GM18867 (cell line): ENCODE data around the gene ZFP36.
"Not testable (repeated sequence)": the region's sequence is repeated elsewhere in the genome, so short reads cannot be mapped to it uniquely, and the experiment has no call there.

Experiments
- ATAC-seq: cut with Tn5 transposase; IDR thresholded peaks from one replicate; pipeline ENCODE4 v1.9.1; 2021; ENCODE audit warnings: mild to moderate bottlenecking, moderate library complexity; ENCODE audit not compliant: unreplicated experiment

Gene ZFP36, protein sequence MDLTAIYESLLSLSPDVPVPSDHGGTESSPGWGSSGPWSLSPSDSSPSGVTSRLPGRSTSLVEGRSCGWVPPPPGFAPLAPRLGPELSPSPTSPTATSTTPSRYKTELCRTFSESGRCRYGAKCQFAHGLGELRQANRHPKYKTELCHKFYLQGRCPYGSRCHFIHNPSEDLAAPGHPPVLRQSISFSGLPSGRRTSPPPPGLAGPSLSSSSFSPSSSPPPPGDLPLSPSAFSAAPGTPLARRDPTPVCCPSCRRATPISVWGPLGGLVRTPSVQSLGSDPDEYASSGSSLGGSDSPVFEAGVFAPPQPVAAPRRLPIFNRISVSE

DNA sequence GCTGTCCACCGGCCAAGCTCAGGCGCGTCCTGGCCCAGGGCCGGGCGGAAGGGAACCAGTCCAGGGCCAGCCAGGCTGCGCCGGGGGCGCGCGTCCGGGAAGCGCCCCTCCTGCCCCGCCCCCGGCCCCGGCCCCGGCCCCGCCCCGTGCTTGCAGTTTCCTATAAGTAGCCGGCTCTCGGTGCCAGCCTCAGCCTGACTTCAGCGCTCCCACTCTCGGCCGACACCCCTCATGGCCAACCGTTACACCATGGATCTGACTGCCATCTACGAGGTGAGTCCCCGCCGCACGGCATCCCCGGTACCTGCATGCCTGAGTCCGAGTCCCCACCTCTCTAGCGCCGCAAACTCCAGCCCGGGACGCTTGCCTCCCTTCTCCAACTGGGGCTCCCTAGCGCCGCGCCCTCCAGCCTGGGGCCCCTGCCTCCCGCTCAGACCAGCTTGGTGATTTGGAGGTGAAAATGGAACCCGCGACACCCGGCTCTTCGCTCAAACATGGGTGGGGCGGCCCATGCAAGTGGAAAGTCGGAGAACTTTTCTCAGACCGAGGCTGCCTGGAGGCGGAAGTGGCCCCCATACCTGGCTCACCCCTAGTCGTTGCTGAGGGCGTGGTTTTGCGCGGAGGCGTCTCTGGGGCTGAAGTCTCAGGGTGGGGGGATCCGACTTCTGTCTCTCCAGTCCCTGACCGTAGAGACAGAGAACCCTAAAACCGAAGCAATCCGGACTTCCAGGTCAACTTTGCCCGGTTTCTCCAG is at the start of gene ZFP36:
ZFP36 (plus strand) TSS at position 192 of the 754 bp plus-strand sequence; CDS start at position 250, 58 bp downstream.
- ATAC-seq, result no peak

DNA sequence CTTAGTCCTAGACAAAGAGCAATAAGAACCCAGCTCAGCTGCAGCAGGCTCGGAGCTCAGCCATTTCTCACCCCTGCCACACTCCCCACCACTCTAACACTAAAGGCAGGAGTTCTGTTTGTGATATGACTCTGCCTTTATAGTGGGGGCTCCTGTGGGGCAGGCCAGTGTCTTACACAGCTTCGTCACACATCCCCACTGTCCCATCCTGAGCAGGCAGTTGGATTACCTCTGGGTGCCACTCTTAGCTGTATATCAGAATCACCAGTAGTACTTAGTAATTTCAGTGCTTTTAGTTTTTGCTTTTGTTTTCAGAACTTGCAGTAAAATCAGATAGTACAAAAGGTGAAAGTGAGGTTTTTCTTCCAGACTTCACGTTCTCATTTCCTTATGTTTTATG is 47.6 kb upstream of the ZFP36 start:
- ATAC-seq, result no peak

DNA sequence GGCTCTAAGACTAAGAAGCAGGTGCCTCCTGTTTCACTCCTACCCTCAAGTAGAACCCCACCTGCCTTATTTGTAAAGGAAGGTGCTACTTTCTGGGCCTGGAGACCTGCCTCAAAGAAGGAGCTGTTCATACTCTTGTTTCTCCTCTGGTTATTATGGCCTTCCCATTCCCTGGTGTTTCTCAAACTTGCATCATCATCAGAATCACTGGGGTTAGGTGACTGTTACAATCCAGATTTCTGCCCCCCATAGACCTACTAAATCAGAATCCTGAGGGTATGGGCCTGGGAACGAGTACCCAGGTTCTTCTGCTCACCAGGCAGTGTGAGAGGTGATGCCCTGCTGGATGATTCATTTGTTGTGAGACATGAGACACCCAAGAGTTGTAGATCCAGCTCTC is 46.0 kb upstream of the ZFP36 start:
- ATAC-seq, result no peak

DNA sequence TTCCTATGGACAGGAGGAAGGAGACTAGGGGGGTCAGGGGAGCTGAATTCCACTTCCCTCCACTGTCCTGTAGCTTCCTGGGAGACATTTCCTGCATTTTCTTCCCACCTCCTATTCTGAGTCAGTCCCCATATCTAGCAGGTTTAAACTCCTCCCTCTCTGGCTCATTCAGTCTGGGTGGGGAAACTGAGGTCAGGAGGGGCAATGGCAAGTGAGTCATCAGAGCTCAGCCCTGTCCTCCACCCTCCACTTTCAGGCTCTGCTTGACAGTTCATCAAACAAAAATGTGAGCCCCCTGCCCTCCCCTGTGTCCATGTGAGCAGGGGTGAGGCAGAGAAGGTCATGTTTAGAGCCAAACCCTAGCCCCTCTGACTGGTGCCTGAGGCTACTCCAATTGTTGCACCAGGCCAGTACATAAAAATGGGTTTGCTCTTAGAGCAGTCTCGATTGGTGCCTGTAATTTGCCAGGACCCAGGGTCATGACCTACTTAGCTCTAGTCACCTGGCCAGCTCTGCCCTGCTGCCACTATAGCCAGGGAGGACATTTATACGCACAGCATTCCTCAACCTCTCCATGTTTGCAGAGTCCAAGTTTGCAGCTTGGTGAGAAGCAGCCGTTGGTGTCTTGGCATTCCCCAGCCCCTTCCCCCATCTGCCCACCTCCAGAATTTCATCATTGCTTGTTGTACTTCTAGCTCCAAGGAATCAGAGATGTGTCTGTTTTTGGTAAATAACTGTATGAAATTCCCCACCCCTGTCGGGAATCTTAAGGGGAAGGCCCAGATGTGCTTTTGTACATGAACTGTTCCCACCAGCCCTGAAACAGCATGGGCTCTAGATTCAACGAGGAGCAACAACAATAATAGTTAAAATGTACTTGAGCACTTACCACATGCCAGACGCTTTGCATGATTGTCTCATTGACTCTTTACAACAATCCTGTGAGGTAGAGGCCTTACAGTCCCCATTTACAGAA is 43.7 kb upstream of the ZFP36 start:
- ATAC-seq, result no peak

DNA sequence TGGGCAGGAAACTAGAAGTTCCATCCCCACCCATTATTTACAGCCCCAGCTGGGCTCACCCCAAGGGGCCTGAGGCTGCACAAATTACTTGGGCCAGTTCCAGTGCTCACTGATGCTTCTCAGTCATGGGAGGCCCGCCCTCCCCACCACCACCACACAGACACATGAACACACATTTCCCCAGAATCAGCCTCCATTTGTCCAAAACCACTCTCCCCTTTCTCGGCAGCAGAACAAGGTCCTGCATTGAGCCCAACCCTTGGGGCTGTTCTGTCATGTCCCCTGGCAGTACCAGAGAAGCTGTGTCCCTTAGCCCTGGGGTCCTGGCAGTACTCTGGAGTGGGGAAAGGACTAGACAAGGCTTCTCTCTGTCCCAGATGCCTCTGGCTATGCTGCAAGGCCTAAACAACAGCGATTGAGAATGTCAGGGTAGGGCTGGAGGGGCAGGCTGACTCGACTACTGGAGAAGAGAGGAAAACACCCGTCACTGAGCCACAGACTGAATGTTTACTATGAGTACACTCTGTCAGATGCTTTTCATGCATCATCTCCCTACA is 42.7 kb upstream of the ZFP36 start:
- no peak for ATAC-seq

DNA sequence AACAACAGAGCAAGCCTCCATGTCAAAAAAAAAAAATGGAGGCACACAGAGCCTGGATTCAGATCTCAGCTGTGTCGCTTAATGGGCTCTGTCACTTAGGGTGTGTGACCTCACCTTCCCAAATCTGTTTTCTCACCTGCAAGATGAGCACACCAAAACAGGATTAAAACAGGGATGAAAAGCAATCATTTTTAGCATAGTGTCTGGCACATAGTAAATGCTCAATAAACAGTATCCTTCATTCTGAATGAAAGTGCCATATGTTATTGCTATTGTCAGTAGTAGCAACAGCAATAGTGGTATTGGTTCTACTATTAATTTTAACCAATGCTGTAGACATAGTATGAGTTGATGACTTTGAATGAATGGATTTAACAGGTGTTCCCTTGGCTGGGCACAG is 41.1 kb upstream of the ZFP36 start:
- no peak for ATAC-seq

DNA sequence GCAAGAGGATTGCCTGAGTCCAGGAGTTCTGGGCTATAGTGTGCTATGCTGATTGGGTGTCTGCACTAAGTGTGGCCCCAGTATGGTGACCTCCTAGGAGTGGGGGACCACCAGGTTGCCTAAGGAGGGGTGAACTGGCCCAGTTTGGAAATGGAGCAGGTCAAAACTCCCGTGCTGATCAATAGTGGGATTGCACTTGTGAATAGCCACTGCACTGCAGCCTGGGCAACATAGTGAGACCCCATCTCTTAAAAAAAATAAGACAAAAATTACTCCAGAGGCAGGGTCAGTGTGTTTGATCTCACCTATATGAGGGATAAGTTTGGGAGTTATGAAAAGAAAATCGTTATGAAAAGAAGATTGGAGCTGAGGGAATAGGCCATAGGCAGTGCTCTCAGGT is 37.4 kb upstream of the ZFP36 start:
- ATAC-seq, result no peak

DNA sequence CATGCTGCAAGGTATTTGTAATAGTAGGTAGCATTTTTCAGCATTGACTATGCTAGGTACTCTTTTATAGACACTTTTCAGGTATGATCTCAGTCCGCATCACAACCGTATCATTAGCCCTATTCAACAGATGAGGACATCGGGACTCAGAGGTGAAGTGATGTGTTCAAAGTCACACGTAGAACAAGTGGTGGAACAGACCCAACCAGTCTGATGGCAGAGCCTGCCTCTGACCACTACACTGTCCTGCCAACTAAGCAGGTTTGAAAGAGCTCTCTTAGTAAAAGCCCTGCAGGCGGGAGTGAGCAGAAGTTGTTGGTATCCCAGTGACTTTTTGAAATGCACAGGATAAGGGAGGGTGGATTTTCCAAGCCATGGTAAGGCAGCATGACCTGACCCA is 35.9 kb upstream of the ZFP36 start:
- ATAC-seq, result no peak

DNA sequence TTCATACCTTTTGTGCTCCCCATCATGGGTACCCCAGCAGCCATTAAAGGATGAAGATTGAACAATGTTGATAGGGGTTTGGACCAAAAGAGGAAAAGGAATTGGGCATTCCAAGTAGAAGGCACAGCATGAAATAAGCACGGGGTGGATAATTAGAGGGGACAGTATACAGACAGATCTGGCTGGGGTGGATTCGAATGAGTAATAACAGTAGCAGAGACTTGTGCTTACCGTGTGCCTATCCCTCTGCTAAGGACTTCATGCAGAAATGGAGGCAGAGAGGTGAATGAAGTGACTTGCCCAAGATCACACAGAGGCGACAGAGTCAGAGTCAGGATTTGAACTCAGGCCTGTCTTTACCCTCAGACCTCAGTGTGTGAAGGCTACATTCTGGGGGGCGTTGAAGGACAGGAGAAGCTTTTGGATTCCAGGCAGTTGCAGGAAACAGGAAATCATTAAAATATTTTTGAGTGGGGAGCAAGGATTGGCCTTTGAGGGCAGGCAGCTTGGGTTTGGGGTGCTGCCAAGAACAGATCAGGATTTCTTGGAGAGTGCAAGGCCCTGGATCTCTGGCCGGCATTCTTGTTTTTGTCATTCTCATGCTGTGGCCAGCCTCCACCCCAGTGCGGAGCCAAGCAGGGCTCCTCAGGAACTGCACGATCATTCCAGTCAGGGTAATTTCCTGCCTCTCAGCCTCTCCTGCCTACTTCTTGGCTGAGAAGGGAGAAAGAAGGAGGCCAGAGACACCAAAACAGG is 34.4 kb upstream of the ZFP36 start:
- no peak for ATAC-seq

DNA sequence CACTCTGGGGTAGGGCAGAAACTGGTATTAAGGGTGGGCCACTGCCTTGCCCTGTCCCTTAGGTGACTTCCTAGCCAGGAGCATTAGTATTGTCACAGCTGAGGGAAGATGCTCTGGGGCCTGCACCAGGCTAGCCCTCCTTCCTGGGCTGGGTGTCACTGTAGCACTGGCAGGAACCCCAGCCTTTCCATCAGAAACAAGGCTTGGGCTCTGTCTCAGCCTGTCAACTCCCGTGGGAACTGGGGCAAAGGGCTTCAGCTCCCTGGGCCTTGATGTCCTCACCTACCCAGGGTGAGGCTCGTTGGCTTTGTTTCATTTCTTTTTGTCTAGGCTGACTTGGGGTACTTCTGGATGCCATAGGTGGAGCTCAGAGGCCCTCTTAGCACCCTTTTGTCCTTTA is 33.7 kb upstream of the ZFP36 start:
- ATAC-seq, result no peak

DNA sequence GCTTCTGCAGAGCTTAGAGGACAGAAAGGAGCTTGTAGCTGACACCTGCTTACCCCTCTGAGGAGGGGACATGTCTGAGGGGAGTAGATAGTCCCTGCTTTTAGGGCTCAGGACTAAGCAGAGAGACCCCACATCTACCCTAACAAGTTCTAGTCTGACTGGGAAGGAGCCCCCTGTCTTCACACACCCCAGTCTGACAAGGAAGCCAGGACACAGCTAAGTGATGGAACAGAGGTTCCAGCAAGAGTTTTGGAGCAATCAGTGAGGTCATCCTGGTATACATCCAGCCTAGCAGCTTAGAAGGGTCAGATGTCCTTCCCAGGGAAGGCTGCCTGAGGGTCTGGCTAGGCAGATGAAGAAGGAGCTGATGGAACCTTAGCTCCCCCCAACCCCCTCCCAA is 30.7 kb upstream of the ZFP36 start:
- ATAC-seq, result no peak

DNA sequence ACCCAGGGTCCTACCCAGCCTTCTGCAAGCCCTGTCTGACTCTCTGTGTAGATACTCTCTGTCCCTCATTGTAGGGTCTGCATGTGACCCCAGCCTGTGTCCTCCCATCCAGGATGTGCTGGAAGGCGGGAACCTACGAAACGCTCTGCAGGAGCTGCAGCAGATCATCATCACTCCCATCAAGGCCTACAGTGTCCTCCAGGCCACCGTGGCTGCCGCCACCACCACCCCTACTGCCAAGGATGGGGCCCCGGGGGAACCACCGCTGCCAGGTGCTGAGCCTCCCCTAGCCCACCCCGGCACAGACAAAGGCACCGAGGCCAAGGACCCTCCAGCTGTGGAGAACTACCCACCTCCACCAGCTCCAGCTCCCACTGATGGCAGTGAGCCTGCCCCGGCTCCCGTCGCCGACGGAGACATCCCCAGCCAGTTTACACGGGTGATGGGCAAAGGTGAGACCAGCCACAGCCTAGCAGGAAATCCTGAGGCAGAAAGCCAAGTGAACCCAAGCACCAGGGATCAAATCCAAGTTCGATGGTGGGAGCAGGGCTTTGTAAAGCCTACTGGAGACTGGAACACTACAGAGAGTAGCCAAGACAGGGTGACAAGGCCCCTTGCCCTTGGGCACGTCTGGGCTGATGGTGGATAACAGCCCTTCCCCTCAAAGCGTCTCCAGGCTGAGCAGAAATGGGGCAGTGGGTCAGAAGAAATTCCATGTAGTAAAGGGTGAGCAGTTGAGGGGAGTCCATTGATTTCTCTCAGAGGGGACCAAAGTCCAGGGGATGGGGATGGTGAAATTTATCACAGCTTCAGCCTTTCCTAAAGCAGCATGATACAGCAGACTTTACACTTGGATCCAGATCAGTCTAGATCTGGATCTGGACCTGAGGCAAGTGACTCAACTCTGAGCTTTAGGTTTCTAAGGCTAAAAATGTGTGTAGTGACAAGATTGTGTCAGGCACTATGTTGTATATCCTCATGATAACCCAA is 29.0 kb upstream of the ZFP36 start:
- ATAC-seq, result no peak

DNA sequence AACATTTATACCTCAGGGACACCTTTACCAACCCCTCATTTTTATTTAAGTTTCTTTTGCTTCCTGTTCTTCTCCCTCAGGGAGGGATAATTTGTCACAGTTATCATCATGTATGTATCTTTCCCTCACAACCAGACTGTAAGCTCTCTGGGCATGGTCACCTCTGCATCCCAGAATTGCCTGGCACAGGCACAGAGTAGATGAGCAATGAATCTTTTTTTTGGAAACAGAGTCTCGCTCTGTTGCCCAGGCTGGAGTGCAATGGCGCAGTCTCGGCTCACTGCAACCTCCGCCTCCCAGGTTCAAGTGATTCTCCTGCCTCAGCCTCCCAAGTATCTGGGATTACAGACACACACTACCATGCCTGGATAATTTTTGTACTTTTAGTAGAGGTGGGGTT is 27.3 kb upstream of the ZFP36 start:
- not testable (repeated sequence) for ATAC-seq

DNA sequence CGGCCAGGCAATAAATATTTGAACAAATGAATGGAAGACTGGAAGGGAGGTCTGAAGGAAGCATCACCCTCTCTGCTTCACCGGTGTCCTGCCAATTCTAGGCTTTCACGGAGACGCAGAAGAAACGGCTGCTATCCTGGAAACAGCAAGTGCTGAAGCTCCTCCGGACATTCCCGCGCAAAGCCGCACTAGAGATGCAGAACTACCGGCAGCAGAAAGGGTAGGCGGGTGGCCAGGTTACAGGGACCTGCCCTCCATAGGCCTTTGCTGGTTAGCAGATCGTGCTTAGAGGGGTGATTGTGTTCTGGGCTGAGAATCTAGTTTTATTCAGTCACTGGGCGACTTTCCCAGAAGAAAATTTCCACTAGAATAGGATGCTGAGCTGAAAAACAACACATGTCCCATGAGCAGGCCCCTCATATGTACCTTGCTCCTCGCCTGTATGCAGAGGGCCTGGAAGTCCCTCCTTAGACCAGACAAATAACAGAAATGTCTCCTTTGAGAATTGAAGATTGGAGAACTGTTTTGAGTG is 26.7 kb upstream of the ZFP36 start:
- ATAC-seq, result no peak

DNA sequence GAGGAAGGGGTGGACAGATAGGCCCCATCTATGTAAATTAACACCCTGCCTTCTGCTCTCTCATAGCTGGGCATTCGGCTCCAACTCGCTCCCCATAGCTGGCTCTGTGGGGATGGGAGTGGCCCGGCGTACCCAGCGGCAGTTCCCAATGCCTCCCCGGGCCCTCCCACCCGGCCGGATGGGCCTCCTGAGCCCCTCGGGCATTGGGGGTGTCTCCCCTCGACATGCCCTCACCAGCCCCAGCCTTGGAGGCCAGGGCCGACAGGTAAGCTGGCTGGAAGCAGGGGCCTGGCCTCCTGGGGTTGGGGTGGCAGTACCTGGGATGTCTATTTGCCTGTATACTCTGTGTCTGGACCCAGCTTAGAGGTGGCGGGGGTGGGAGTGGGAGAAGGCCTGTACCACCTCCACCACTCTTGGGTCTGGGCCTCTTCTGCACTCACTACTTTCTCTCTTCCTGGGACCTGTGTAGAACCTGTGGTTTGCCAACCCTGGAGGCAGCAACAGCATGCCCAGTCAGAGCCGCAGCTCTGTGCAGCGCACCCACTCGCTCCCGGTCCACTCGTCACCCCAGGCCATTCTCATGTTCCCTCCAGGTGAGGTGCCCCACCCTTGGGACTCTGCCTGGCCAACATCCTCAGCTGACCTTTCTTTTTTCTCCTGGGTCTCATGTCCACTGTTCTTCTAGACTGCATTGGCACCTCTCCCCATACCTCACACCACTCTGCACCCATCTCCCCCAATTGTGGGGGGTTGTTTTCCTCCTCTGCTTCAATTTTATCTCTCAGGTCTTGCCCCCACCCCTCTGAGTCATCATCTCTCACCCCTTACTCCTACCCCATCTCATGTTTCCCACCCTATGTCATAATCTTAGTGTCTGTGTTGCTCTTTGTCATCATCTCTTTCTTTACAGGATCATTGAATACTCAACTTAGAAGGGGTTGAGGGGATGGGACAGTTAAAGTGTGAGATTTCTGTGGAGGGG is 25.8 kb upstream of the ZFP36 start:
- no peak for ATAC-seq

DNA sequence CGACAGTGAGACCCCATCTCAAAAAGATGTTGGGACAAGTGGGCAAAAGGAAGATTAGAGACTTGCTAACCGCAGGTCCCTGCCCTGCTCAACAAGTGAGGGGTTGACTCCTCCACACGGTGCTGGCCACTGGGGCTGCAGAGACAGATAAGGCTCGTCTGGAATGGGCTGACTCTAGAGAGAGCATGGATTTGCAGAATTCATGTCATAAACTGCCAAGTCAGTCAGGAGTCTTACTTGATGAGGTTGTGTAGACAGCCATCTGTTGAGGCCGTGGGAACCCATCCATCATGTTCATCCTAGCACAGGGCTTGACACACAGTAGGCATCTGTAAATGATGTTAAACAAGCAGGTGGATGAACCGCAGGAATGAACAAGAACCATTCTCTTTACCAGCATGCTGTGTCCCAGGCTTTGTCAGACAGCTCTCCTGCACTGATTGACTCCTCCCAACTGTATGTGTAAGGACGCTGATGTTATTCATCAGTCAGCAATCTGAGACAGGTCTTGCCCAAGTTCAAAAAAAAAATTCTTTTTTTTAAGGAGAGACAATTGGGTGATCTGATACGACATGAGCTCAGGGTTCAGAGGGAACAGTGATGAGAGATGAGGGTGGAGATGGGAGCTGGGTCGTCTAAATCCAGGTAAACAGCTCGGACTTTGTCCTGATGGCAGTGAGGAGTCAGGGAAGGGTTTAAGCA is 24.6 kb upstream of the ZFP36 start:
- ATAC-seq, result no peak
